K562 (cell line): Measurements from ENCODE around the gene HSD11B2. TPM values are rescaled to one million over a fixed set of nuclear protein-coding genes. Genes with fewer than 3 reads are reported as not detected.

Experiments
- ATAC-seq: fragments of 200-7000 bp; cut with Tn5 transposase; 3 replicates; pipeline ENCODE4 v1.9.1; 2020; ENCODE audit warnings: moderate library complexity
- BruUV-seq: library from RNA; stranded (reverse); fragments of 400-500 nt; replicated peaks from 2 replicates; lab custom pipeline; 2021; lab: Mats Ljungman, UMichigan
- CTCF ChIA-PET: fragments of 300-600 bp; formaldehyde crosslinking; extraction: SDS; loops from one replicate; lab custom pipeline; 2021; ENCODE audit warnings: low intra/inter-chr PET ratio; lab: Yijun Ruan, JAX
- POLR2A ChIA-PET: fragments of 300-600, 350-650 bp; sonication (Branson Sonifier 250); formaldehyde crosslinking; extraction: SDS; loops from one replicate; lab custom pipeline; 2021; ENCODE audit warnings: antibody characterized with exemption, inconsistent platforms; lab: Yijun Ruan, JAX
- DNase-seq, 4 experiments: peaks; one replicate each; pipeline versions ENCODE4 v3.0.0 to v3.0.0-alpha.2; 2011 to 2018; ENCODE audit warnings: low spot score in 3 of 4, mixed read lengths in 3 of 4; ENCODE audit errors: extremely low read depth in 1 of 4
- FAIRE-seq: peaks from 2 replicates; lab custom pipeline; 2011; peaks lifted over from hg19 to GRCh38; lab: Jason Lieb, UNC
- H2AFZ ChIP-seq: 2 replicates; pipeline ENCODE4 v1.6.0; 2011; ENCODE audit warnings: low read depth, low read length, control low read depth, inconsistent platforms
- H3K27ac ChIP-seq: fragments of 200-600 bp; 3 replicates; pipeline ENCODE4 v1.8.0; 2011; ENCODE audit warnings: low read depth, mild to moderate bottlenecking, control low read depth, inconsistent platforms, low read length, moderate library complexity, mixed read lengths; ENCODE audit errors: extremely low read depth
- H3K27me3 ChIP-seq, 2 experiments: fragments of 300-600 bp in 1 of 2; 2 replicates in 1 of 2; 3 replicates in 1 of 2; pipeline versions ENCODE4 v1.6.0 to v1.8.0; 2011; ENCODE audit warnings: inconsistent platforms in 2 of 2, low read length in 2 of 2, mild to moderate bottlenecking in 1 of 2, mixed read lengths in 1 of 2, moderate library complexity in 1 of 2; ENCODE audit not compliant: control insufficient read depth in 2 of 2, insufficient read depth in 2 of 2
- H3K36me3 ChIP-seq: fragments of 300-600 bp; 3 replicates; pipeline ENCODE4 v1.8.0; 2011; ENCODE audit warnings: mild to moderate bottlenecking, low read length, inconsistent platforms; ENCODE audit not compliant: control insufficient read depth, insufficient read depth
- H3K4me1 ChIP-seq, 2 experiments: fragments of 200-600 bp in 1 of 2; replicated peaks in 1 of 2; 2 replicates in 1 of 2; 3 replicates in 1 of 2; pipeline versions ENCODE4 v1.5.1 to v1.8.0; 2011; ENCODE audit warnings: inconsistent platforms in 2 of 2, low read length in 2 of 2, mild to moderate bottlenecking in 1 of 2, mixed read lengths in 1 of 2, moderate library complexity in 1 of 2; ENCODE audit not compliant: control insufficient read depth in 2 of 2, insufficient read depth in 2 of 2
- H3K4me2 ChIP-seq: 2 replicates; pipeline ENCODE4 v1.6.1; 2011; ENCODE audit warnings: low read length, control low read depth, inconsistent platforms, mixed read lengths; ENCODE audit not compliant: insufficient read depth
- H3K4me3 ChIP-seq: fragments of 200-600 bp; sonication (generic), shearing (Covaris generic); 2 replicates; pipeline ENCODE4 v1.5.1; 2016; ENCODE audit warnings: control low read depth, inconsistent platforms
- H3K79me2 ChIP-seq: fragments of 200-600 bp; 3 replicates; pipeline ENCODE4 v1.8.0; 2011; ENCODE audit warnings: low read length, inconsistent platforms; ENCODE audit not compliant: control insufficient read depth, insufficient read depth
- H3K9ac ChIP-seq, 2 experiments: 2 replicates each; pipeline versions ENCODE4 v1.6.0 to v1.6.1; 2011; ENCODE audit warnings: low read depth in 2 of 2, low read length in 2 of 2, control low read depth in 1 of 2, inconsistent platforms in 1 of 2, mild to moderate bottlenecking in 1 of 2, mixed read lengths in 1 of 2; ENCODE audit not compliant: insufficient read depth in 1 of 2
- H3K9me1 ChIP-seq: one replicate; pipeline ENCODE4 v1.6.0; 2011; ENCODE audit warnings: inconsistent platforms, mild to moderate bottlenecking, low read length, moderate library complexity; ENCODE audit not compliant: control insufficient read depth, insufficient read depth
- H3K9me3 ChIP-seq: replicated peaks from 2 replicates; pipeline ENCODE4 v1.5.1; 2011; ENCODE audit warnings: low read depth, low read length, inconsistent platforms; ENCODE audit not compliant: control insufficient read depth, insufficient read depth
- H4K20me1 ChIP-seq: replicated peaks from 2 replicates; pipeline ENCODE4 v1.6.1; 2011; ENCODE audit warnings: low read length, inconsistent platforms, mixed read lengths; ENCODE audit not compliant: control insufficient read depth, insufficient read depth
- COPS2 ChIP-seq: fragments of 450-650 bp; conservative IDR thresholded peaks from 2 replicates; pipeline ENCODE4 v1.6.1; 2016; ENCODE audit warnings: mild to moderate bottlenecking, moderate library complexity
- WGBS: fragments of 100-300 bp; shearing (Covaris generic); methylation state at CpG from one replicate; pipeline ENCODE4 v1.1.6; 2016; ENCODE audit warnings: low coverage, mixed read lengths; ENCODE audit not compliant: insufficient coverage; ENCODE audit errors: missing lambda C conversion rate; 5-methylcytosine and 5-hydroxymethylcytosine counted together
- in situ Hi-C: fragments of 300-500 bp; cut with MboI; formaldehyde crosslinking; loops from 4 replicates; pipeline ENCODE4 v1.15.0; 2018; ENCODE audit warnings: inconsistent platforms, mixed read lengths
- intact Hi-C: fragments of 100-400 bp; cut with micrococcal nuclease; formaldehyde crosslinking; loops from 2 replicates; pipeline ENCODE4 v1.14.2; 2022
- polyA plus RNA-seq, 8 experiments: library from polyadenylated mRNA; depleted of rRNA in 4 of 8; stranded (reverse) in 5 of 8; unstranded in 3 of 8; fragments of >200 nt; fragmentation: Nextera tagmentation in 2 of 8; fragmentation: Illumina TruSeq in 1 of 8; extraction: Ambion mirVana in 2 of 8; extraction: Trizol in 1 of 8; gene quantifications; 2 replicates each; pipeline versions ENCODE4 v1.2.1 to v1.2.3, GENCODE V29; 2011 to 2014; ENCODE audit warnings: inconsistent platforms in 1 of 8, missing spikeins in 1 of 8
- total RNA-seq, 7 experiments: library from RNA; depleted of rRNA in 6 of 7; stranded (reverse); fragments of >200 nt in 6 of 7; fragmentation: Illumina TruSeq in 2 of 7; extraction: Trizol in 2 of 7; gene quantifications; 2 replicates each; pipeline versions ENCODE4 v1.2.1 to v1.2.3, GENCODE V29; 2011 to 2021; ENCODE audit warnings: low replicate concordance in 1 of 7
- TF ChIP-seq, protein P1 (sequence below): IDR thresholded peaks from 2 replicates; pipeline ENCODE4 v1.6.1; 2011; ENCODE audit warnings: borderline replicate concordance, low read depth, mild to moderate bottlenecking, moderate library complexity, low read length; ENCODE audit not compliant: insufficient read depth, poor library complexity, severe bottlenecking

HSD11B2 gene
- total and polyA plus RNA-seq, 9 of the 15 experiments (the other 6 are each of a cell fraction or from before 2014, with no cell fraction given) = 0.08 to 2.0 (median 0.79) TPM

- DNase-seq (no peak), ATAC-seq (no peak), FAIRE-seq (no peak)
- H3K9me1 ChIP-seq = no peaks in the 10 kb centered on the region
- H3K9me3 ChIP-seq = no peaks in the 10 kb centered on the region
- POLR2A ChIA-PET = interaction anchor here (0.8 kb wide), 1 partner anchor 21 kb away, joined by 3 read pairs; no protein-coding TSS in a partner anchor
- H3K27ac ChIP-seq = no peak overlapping the region
- H4K20me1 ChIP-seq = peaks cover 13% of the 10 kb centered on the region
- H3K27me3 ChIP-seq = peaks cover 2 to 11% of the 10 kb centered on the region in 2 experiments; a peak in 3 of 5 replicates
- H3K4me3 ChIP-seq = no peak overlapping the region
- H3K4me2 ChIP-seq = no peak overlapping the region
- in situ Hi-C loops = no loop called here
- CTCF ChIA-PET = no interaction called here
- no peak overlapping the region for H3K9ac ChIP-seq
- TF ChIP-seq COPS2 = no peak
- TF ChIP-seq, protein P1, sequence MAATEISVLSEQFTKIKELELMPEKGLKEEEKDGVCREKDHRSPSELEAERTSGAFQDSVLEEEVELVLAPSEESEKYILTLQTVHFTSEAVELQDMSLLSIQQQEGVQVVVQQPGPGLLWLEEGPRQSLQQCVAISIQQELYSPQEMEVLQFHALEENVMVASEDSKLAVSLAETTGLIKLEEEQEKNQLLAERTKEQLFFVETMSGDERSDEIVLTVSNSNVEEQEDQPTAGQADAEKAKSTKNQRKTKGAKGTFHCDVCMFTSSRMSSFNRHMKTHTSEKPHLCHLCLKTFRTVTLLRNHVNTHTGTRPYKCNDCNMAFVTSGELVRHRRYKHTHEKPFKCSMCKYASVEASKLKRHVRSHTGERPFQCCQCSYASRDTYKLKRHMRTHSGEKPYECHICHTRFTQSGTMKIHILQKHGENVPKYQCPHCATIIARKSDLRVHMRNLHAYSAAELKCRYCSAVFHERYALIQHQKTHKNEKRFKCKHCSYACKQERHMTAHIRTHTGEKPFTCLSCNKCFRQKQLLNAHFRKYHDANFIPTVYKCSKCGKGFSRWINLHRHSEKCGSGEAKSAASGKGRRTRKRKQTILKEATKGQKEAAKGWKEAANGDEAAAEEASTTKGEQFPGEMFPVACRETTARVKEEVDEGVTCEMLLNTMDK = peak; percentile 22
- 17% methylated on average over 6 of the region's 6 CpGs for WGBS
- no TSS peak for BruUV-seq
- no peaks in the 10 kb centered on the region for H3K79me2 ChIP-seq
- 0 out of 2 replicates have a peak overlapping the region, but pooled peaks have one; percentile 34 for H2AFZ ChIP-seq
- peaks cover 2 to 5% of the 10 kb centered on the region in 2 experiments; a peak in 4 of 5 replicates for H3K4me1 ChIP-seq
- intact Hi-C loops = loop anchor here (10.0 kb wide), 1 partner anchor 90 kb away; no protein-coding TSS in a partner anchor
- no peaks in the 10 kb centered on the region for H3K36me3 ChIP-seq
Observed at GRCh38 chr16:67425061-67425460, 5.9 kb upstream of the HSD11B2 start.
